VCaP (cell line): ENCODE results near the gene ADARB2.

Experiments used
- H3K27ac ChIP-seq: fragments of 450-650 bp; 2 replicates; pipeline ENCODE4 v1.5.1; 2017
- TF ChIP-seq, protein P1 (sequence below): fragments of 450-650 bp; conservative IDR thresholded peaks from 2 replicates; pipeline ENCODE4 v1.5.1; 2017; ENCODE audit warnings: mild to moderate bottlenecking, moderate library complexity

Gene ADARB2

DNA sequence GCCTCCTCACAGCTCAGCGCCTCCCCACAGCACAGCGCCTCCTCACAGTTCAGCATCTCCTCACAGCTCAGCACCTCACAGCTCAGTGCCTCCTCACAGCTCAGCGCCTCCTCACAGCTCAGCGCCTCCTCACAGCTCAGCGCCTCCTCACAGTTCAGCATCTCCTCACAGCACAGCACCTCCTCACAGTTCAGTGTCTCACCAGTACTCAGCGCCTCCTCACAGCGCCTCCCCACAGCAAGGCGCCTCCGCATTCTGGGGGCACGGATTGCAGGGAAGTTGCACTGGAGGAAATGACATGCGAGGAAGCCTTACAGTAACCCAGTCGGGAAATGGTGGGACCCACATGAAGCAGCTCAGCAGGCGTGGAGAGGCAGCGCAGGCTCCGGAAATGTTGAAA is 409.6 kb downstream of the ADARB2 start:
- no peak overlapping the region for H3K27ac ChIP-seq
- TF ChIP-seq, protein P1, sequence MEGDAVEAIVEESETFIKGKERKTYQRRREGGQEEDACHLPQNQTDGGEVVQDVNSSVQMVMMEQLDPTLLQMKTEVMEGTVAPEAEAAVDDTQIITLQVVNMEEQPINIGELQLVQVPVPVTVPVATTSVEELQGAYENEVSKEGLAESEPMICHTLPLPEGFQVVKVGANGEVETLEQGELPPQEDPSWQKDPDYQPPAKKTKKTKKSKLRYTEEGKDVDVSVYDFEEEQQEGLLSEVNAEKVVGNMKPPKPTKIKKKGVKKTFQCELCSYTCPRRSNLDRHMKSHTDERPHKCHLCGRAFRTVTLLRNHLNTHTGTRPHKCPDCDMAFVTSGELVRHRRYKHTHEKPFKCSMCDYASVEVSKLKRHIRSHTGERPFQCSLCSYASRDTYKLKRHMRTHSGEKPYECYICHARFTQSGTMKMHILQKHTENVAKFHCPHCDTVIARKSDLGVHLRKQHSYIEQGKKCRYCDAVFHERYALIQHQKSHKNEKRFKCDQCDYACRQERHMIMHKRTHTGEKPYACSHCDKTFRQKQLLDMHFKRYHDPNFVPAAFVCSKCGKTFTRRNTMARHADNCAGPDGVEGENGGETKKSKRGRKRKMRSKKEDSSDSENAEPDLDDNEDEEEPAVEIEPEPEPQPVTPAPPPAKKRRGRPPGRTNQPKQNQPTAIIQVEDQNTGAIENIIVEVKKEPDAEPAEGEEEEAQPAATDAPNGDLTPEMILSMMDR = no peak

- H3K27ac ChIP-seq = peak overlapping the region; percentile 71
- TF ChIP-seq, protein P1 = 0 out of 2 replicates have a peak, but pooled peaks have one; percentile 15
These were observed 410.8 kb downstream of the ADARB2 start for GRCh38 chr10:1326514-1326913.

- peak overlapping the region; percentile 71 for H3K27ac ChIP-seq
- TF ChIP-seq, protein P1 = no peak
These were observed 412.4 kb downstream of the ADARB2 start for GRCh38 chr10:1324903-1325302.

DNA sequence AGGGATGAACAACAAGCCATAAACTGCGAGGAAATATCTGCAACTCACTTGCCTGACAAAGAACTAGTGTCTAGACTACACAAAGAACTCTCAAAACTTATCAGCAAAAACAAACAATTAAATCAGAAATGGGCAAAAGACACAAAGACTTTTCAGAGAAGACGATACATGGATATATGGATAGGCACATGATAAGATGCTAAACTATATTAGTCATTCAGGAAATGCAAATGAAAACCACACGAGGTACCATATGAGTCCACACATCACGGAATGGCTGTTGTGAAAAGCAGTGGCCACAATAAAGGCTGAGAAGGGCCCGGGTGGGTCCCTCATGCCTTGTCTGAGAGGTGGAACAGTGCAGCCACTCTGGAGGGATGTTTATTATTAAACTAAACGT is 413.4 kb downstream of the ADARB2 start:
- TF ChIP-seq, protein P1 = no peak
- H3K27ac ChIP-seq = peak overlapping the region; percentile 71; the same call in 1 of the 2 replicates

DNA sequence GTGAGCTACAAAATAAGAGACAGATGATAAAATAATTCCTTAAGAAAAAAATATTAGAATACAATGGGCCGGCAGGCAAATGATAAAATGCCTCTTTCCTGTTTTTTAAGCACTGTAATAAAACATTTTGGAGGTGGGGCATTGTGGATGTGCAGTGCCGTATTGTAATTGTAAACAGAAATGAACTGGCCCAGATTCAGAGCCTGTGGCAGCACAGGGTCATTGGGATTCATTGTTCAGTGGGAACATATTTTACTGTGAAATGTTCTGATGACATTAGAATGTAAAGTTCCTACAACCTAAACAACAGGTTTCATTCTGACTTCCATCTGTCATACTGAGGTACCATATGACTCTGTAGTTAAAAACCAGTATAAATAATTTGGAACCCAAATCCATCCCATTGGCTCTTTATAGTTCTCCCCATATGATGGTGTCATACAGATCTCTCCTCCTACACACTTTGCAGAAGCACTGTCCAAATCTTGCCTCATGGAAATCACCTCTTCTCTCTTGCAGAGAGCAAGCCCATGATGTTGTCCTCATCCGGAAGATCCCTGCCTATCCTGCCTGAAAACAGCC is 416.5 kb downstream of the ADARB2 start:
- H3K27ac ChIP-seq = peak overlapping the region; percentile 78
- TF ChIP-seq, protein P1 = no peak

- H3K27ac ChIP-seq = no peak overlapping the region
- TF ChIP-seq, protein P1 = no peak
These were observed 420.5 kb downstream of the ADARB2 start for GRCh38 chr10:1316809-1317143.

DNA sequence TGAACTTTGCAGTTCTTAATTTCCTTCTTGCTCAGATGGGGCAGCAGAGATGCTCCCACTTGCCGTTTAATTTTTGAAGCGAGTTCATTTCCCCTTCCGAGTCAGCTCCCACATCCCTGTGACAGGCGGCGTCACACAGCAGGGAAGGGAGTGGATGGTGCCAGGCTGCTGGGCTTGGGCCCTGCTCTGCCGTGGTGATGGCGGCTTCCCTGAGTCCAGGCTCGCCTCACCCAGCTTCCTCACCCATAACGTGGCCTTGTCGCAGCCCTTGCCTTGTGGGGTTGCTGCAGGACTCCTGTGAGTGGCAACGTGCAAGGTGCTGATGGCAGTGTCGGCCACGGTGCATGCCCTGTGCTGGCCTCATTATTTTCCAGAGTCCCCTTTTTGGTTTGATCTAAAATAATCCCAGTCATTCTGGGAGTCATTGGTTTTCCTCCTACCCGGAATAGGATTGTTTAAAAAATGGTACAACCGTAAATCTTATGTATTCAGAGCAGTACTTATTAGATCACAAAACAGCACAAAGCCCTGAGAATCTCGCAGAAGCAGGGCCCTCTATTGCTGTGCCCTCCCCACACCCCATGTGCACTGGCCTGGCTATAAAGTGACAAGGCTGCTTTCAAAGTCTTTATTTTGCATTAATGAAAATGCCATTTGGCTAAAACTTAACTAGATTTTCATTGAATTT is 421.1 kb downstream of the ADARB2 start:
- H3K27ac ChIP-seq = no peak overlapping the region
- TF ChIP-seq, protein P1 = no peak
